DND-41 (cell line): Measurements from ENCODE around the gene EPS8L3.
"Not testable (repeated sequence)": the region's sequence is repeated elsewhere in the genome, so short reads cannot be mapped to it uniquely, and the experiment has no call there.

Experiments
- ATAC-seq: fragments of 200-7000 bp; cut with Tn5 transposase; 3 replicates; pipeline ENCODE4 v1.9.1; 2021; ENCODE audit warnings: low read depth; ENCODE audit not compliant: insufficient read depth
- DNase-seq: peaks from one replicate; pipeline ENCODE4 v3.0.0-alpha.2; 2020
- H2AFZ ChIP-seq: 2 replicates; pipeline ENCODE4 v1.6.0; 2012; ENCODE audit warnings: low read depth, low read length
- H3K27ac ChIP-seq: 2 replicates; pipeline ENCODE4 v1.5.1; 2012; ENCODE audit warnings: low read length, inconsistent platforms
- H3K27me3 ChIP-seq: fragments of 200-600 bp; sonication (generic); 2 replicates; pipeline ENCODE4 v1.6.0; 2012; ENCODE audit warnings: low read length, mild to moderate bottlenecking, inconsistent platforms; ENCODE audit not compliant: insufficient read depth, poor library complexity
- H3K36me3 ChIP-seq: 2 replicates; pipeline ENCODE4 v1.5.1; 2012; ENCODE audit warnings: low read length, inconsistent platforms; ENCODE audit not compliant: insufficient read depth
- H3K4me1 ChIP-seq: 2 replicates; pipeline ENCODE4 v1.5.1; 2012; ENCODE audit warnings: mild to moderate bottlenecking, low read length; ENCODE audit not compliant: insufficient read depth
- H3K4me2 ChIP-seq: 2 replicates; pipeline ENCODE4 v1.6.0; 2012; ENCODE audit warnings: mild to moderate bottlenecking, moderate library complexity, low read length, inconsistent platforms; ENCODE audit not compliant: insufficient read depth
- H3K4me3 ChIP-seq, 2 experiments: fragments of 200-600 bp in 1 of 2; shearing (Covaris generic) in 1 of 2; 2 replicates each; pipeline ENCODE4 v1.5.1; 2012 to 2016; ENCODE audit warnings: inconsistent platforms in 2 of 2, low read length in 2 of 2, mild to moderate bottlenecking in 2 of 2, low read depth in 1 of 2, moderate library complexity in 1 of 2
- H3K79me2 ChIP-seq: 2 replicates; pipeline ENCODE4 v1.6.0; 2012; ENCODE audit warnings: low read length, inconsistent platforms; ENCODE audit not compliant: insufficient read depth
- H3K9ac ChIP-seq: 2 replicates; pipeline ENCODE4 v1.6.0; 2012; ENCODE audit warnings: low read depth, mild to moderate bottlenecking, inconsistent platforms, low read length, moderate library complexity
- H3K9me3 ChIP-seq: 2 replicates; pipeline ENCODE4 v1.5.1; 2012; ENCODE audit warnings: low read length, moderate library complexity, mild to moderate bottlenecking, inconsistent platforms; ENCODE audit not compliant: insufficient read depth, severe bottlenecking
- H4K20me1 ChIP-seq: 2 replicates; pipeline ENCODE4 v1.6.0; 2012; ENCODE audit warnings: low read length; ENCODE audit not compliant: insufficient read depth
- EZH2 ChIP-seq: IDR thresholded peaks from 3 replicates; pipeline ENCODE4 v1.6.1; 2012; ENCODE audit warnings: borderline replicate concordance, low read depth, mild to moderate bottlenecking, moderate library complexity, low read length, inconsistent platforms; ENCODE audit not compliant: severe bottlenecking
- TF ChIP-seq, protein P1 (sequence below): IDR thresholded peaks from 2 replicates; pipeline ENCODE4 v1.5.1; 2012; ENCODE audit warnings: borderline replicate concordance, low read length, moderate library complexity, mild to moderate bottlenecking; ENCODE audit not compliant: poor library complexity, severe bottlenecking; ENCODE audit errors: extremely low read depth

The EPS8L3 gene

DNA sequence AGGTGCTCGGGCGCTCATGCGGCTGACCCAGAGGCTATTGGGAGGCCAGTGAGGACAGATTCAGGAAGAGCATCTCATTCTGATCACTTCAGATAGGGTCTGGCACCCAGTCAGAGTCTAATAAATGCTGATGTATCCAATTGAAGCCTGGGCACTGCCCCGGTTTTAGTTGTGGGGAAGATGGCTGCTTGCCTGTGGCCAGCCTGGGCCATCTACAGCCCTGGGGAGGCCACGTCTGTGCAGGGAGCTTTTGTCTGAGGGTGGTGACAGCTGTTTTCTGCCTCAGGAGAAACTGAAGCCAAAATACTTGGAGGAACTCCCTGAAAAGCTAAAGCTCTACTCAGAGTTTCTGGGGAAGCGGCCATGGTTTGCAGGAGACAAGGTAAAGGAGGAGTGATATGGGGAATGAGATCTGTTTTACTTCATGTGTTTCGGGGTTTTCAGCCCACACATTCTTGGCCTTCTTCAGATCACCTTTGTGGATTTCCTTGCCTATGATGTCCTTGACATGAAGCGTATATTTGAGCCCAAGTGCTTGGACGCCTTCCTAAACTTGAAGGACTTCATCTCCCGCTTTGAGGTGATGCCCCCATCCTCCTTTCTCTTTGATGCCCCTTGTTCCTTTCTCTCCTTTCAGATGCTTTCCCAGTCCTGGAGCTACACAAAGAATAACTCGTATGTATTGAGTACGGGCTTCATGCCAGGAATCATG is 48.9 kb downstream of the EPS8L3 start:
- TF ChIP-seq, protein P1, sequence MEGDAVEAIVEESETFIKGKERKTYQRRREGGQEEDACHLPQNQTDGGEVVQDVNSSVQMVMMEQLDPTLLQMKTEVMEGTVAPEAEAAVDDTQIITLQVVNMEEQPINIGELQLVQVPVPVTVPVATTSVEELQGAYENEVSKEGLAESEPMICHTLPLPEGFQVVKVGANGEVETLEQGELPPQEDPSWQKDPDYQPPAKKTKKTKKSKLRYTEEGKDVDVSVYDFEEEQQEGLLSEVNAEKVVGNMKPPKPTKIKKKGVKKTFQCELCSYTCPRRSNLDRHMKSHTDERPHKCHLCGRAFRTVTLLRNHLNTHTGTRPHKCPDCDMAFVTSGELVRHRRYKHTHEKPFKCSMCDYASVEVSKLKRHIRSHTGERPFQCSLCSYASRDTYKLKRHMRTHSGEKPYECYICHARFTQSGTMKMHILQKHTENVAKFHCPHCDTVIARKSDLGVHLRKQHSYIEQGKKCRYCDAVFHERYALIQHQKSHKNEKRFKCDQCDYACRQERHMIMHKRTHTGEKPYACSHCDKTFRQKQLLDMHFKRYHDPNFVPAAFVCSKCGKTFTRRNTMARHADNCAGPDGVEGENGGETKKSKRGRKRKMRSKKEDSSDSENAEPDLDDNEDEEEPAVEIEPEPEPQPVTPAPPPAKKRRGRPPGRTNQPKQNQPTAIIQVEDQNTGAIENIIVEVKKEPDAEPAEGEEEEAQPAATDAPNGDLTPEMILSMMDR: no peak
- no peak for TF ChIP-seq EZH2
- H3K4me3 ChIP-seq: no peak overlapping the region
- H3K79me2 ChIP-seq: no peaks in the 10 kb centered on the region
- no peak overlapping the region for H3K9ac ChIP-seq
- H3K27me3 ChIP-seq: no peaks in the 10 kb centered on the region
- H3K27ac ChIP-seq: no peak overlapping the region
- H3K4me2 ChIP-seq: no peak overlapping the region
- no peak for DNase-seq
- no peaks in the 10 kb centered on the region for H3K4me1 ChIP-seq
- H3K9me3 ChIP-seq: no peaks in the 10 kb centered on the region
- H4K20me1 ChIP-seq: no peaks in the 10 kb centered on the region
- H3K36me3 ChIP-seq: no peaks in the 10 kb centered on the region
- ATAC-seq: no peak
- H2AFZ ChIP-seq: no peak overlapping the region

DNA sequence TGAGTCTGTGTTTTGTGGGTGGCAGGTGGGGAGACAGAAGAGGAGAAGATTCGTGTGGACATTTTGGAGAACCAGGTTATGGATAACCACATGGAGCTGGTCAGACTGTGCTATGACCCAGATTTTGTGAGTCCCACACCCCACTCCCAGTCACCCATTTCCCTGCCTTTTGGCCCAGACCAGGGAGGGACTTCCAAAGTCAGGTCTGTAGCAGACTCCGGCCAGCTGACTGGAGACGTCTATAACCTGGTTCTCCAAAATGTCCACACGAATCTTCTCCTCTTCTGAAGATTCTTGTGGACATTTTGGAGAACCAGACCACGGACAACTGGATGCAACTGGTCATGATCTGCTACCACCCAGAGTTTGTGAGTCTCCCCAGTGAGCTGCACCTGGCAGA is 50.1 kb downstream of the EPS8L3 start:
- H3K36me3 ChIP-seq: no peaks in the 10 kb centered on the region
- H3K9me3 ChIP-seq: no peaks in the 10 kb centered on the region
- no peak overlapping the region for H3K27ac ChIP-seq
- no peaks in the 10 kb centered on the region for H4K20me1 ChIP-seq
- no peak overlapping the region for H3K4me2 ChIP-seq
- H3K27me3 ChIP-seq: no peaks in the 10 kb centered on the region
- no peak overlapping the region for H2AFZ ChIP-seq
- no peak overlapping the region for H3K9ac ChIP-seq
- no peaks in the 10 kb centered on the region for H3K4me1 ChIP-seq
- TF ChIP-seq, protein P1: no peak
- no peak for TF ChIP-seq EZH2
- no peaks in the 10 kb centered on the region for H3K79me2 ChIP-seq
- DNase-seq: no peak
- H3K4me3 ChIP-seq: no peak overlapping the region
- ATAC-seq: no peak

DNA sequence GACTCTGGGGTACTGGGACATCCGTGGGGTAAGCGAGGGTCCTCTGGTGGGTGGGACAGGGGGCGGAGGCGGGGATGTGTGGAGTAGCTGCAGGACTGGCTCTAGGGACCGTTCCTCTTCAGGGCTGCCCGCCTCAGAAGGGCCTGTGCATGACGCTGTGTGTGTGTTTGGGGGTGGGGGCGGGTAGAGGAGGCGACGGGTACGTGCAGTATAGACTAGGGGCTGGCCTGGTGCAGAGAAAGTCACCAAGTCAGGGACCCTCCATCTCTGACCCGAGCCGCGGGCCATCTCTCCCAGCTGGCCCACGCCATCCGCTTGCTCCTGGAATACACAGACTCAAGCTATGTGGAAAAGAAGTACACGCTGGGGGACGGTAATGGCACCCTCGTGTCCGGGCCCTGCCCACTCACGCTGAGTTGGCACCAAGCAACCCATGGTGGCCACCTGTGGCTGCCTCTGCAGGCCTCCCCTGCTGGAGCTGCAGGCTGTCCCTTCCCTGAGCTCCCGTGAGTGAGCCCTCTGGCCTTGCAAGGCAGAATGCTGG is 51.3 kb downstream of the EPS8L3 start:
- H3K4me2 ChIP-seq: no peak overlapping the region
- H3K4me3 ChIP-seq: no peak overlapping the region
- no peaks in the 10 kb centered on the region for H3K79me2 ChIP-seq
- DNase-seq (no peak), ATAC-seq (no peak)
- no peaks in the 10 kb centered on the region for H3K27me3 ChIP-seq
- no peaks in the 10 kb centered on the region for H3K4me1 ChIP-seq
- no peak overlapping the region for H3K27ac ChIP-seq
- no peaks in the 10 kb centered on the region for H4K20me1 ChIP-seq
- peaks cover 4% of the 10 kb centered on the region for H3K9me3 ChIP-seq
- no peaks in the 10 kb centered on the region for H3K36me3 ChIP-seq
- no peak overlapping the region for H3K9ac ChIP-seq
- H2AFZ ChIP-seq: no peak overlapping the region
- no peak for TF ChIP-seq EZH2
- TF ChIP-seq, protein P1: no peak

- not testable (repeated sequence) for H3K27me3 ChIP-seq, ATAC-seq, DNase-seq, H3K79me2 ChIP-seq, H3K27ac ChIP-seq, H3K4me3 ChIP-seq, H3K4me1 ChIP-seq, H4K20me1 ChIP-seq, H3K4me2 ChIP-seq, H3K36me3 ChIP-seq, H2AFZ ChIP-seq, H3K9me3 ChIP-seq, H3K9ac ChIP-seq
Observed at GRCh38 chr1:109711593-109712320, 52.0 kb downstream of the EPS8L3 start, which contains the start of gene GSTM5. TSS of gene GSTM5 (plus strand) at chr1:109712251. CDS start at chr1:109712313, 62 bp downstream.

- H3K4me1 ChIP-seq, H3K9me3 ChIP-seq, H3K27ac ChIP-seq, H3K27me3 ChIP-seq, DNase-seq, H3K36me3 ChIP-seq, H3K4me2 ChIP-seq, ATAC-seq, H3K79me2 ChIP-seq, H3K4me3 ChIP-seq, H3K9ac ChIP-seq, H2AFZ ChIP-seq, H4K20me1 ChIP-seq: not testable (repeated sequence)
Observed at GRCh38 chr1:109709822-109710221, 53.9 kb downstream of the EPS8L3 start.
